Measurements from ENCODE around the gene CYP3A5. TPM values are rescaled to one million over a fixed set of nuclear protein-coding genes. Genes with fewer than 3 reads are reported as not detected.

CYP3A5 gene
- total and polyA plus RNA-seq, 2 of the 13 experiments (the other 11 are each of a cell fraction or from before 2014, with no cell fraction given), result 5.7 to 9.3 TPM

DNA sequence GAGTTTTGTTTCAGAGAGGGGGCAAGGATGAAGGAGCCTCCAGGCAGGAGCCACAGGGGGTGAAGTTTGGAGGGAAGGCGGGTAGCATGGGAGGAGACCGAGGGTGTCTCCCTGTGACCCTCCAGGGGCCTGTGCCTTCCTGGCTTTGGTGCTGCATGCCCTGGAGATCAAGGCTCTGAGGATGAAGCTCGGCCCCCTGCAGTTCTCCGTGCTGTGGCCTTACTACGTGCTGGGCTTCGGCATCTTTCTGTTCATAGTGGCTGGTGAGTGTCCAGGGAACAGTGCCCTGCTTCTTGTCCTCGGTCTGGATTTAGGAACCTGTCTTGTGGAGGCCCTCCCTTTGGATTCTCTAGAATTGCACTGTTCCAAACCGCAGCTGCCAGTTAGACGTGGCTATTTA is 72.2 kb downstream of the CYP3A5 start (continued):
- TF ChIP-seq ZNF18 (CRISPR knock-in tag; IDR thresholded peaks at IDR 0.05; ENCODE audit: insufficient replicate concordance) (no peak), CENPT (CRISPR knock-in tag; IDR thresholded peaks at IDR 0.05; ENCODE audit: low read depth) (no peak), ZNF558 (CRISPR knock-in tag; IDR thresholded peaks at IDR 0.05; ENCODE audit: borderline replicate concordance) (no peak), ZNF326 (CRISPR knock-in tag; IDR thresholded peaks at IDR 0.05; ENCODE audit: borderline replicate concordance) (no peak), HNRNPK (IDR thresholded peaks at IDR 0.05; ENCODE audit: low read depth, low read length, poor library complexity, severe bottlenecking) (no peak), REXO4 (CRISPR knock-in tag; IDR thresholded peaks at IDR 0.05; ENCODE audit: borderline replicate concordance) (no peak), BCL3 (CRISPR knock-in tag; IDR thresholded peaks at IDR 0.05) (no peak), NR1H2 (CRISPR knock-in tag; IDR thresholded peaks at IDR 0.05; ENCODE audit: borderline replicate concordance, low read depth) (no peak), CEBPB (IDR thresholded peaks at IDR 0.05; ENCODE audit: borderline replicate concordance, low read depth, low read length) (no peak), ZNF432 (CRISPR knock-in tag; IDR thresholded peaks at IDR 0.05; ENCODE audit: borderline replicate concordance) (no peak), KDM1A (CRISPR knock-in tag; IDR thresholded peaks at IDR 0.05) (no peak)

Data from HepG2 (cell line).